GM19351 (cell line): ENCODE measurements around the gene NCKAP5.
A peak's percentile ranks its signal among the peaks of the same experiment; 100 is the strongest.

Experiments
- ATAC-seq: cut with Tn5 transposase; IDR thresholded peaks from one replicate; pipeline ENCODE4 v1.9.1; 2021; ENCODE audit warnings: mild to moderate bottlenecking, moderate library complexity; ENCODE audit not compliant: unreplicated experiment

NCKAP5 gene

GRCh38 chr2:133061874-133062593 is 506.2 kb downstream of the NCKAP5 start:
- no peak for ATAC-seq

GRCh38 chr2:133054297-133054696 is 514.0 kb downstream of the NCKAP5 start:
- no peak for ATAC-seq

GRCh38 chr2:133053541-133053940 is 514.7 kb downstream of the NCKAP5 start:
- no peak for ATAC-seq

GRCh38 chr2:133045787-133046186 is 522.5 kb downstream of the NCKAP5 start:
- no peak for ATAC-seq

GRCh38 chr2:133044556-133044955 is 523.7 kb downstream of the NCKAP5 start:
- no peak for ATAC-seq

GRCh38 chr2:133040170-133040569 is 528.1 kb downstream of the NCKAP5 start:
- no peak for ATAC-seq

GRCh38 chr2:133039531-133039930 is 528.7 kb downstream of the NCKAP5 start:
- no peak for ATAC-seq

GRCh38 chr2:133026536-133027177 is 541.6 kb downstream of the NCKAP5 start:
- ATAC-seq: no peak

- ATAC-seq: no peak
These were observed 543.3 kb downstream of the NCKAP5 start for GRCh38 chr2:133025004-133025403.

- ATAC-seq: no peak
These were observed 555.2 kb downstream of the NCKAP5 start for GRCh38 chr2:133012847-133013734.

- ATAC-seq: no peak
These were observed 563.6 kb downstream of the NCKAP5 start for GRCh38 chr2:133004623-133005022.

- ATAC-seq: no peak
These were observed 568.8 kb downstream of the NCKAP5 start for GRCh38 chr2:132999421-132999820.

GRCh38 chr2:132998221-132998620 is 570.0 kb downstream of the NCKAP5 start:
- ATAC-seq: no peak

- ATAC-seq: no peak
These were observed 576.7 kb downstream of the NCKAP5 start for GRCh38 chr2:132991471-132992045.

GRCh38 chr2:132984731-132985130 is 583.5 kb downstream of the NCKAP5 start:
- no peak for ATAC-seq

- ATAC-seq: no peak
These were observed 588.0 kb downstream of the NCKAP5 start for GRCh38 chr2:132980304-132980703.

GRCh38 chr2:132979339-132980093 is 588.7 kb downstream of the NCKAP5 start:
- peak; percentile 69 for ATAC-seq

- no peak for ATAC-seq
These were observed 589.4 kb downstream of the NCKAP5 start for GRCh38 chr2:132978840-132979239.

- no peak for ATAC-seq
These were observed 590.3 kb downstream of the NCKAP5 start for GRCh38 chr2:132977812-132978529.
